ENCODE data around the gene P3H4. TPM values are rescaled to one million over a fixed set of nuclear protein-coding genes. Genes with fewer than 3 reads are reported as not detected.

P3H4 gene
- total and polyA plus RNA-seq, 7 donors: 3.0 to 12.3 (median 9.9) TPM

- H3K9me3 ChIP-seq: no peaks in the 10 kb centered on the region
- WGBS, 2 donors: 85 to 93% methylated on average over 16 of the region's 16 CpGs
- DNase-seq: no peak
- TF ChIP-seq, protein P1, sequence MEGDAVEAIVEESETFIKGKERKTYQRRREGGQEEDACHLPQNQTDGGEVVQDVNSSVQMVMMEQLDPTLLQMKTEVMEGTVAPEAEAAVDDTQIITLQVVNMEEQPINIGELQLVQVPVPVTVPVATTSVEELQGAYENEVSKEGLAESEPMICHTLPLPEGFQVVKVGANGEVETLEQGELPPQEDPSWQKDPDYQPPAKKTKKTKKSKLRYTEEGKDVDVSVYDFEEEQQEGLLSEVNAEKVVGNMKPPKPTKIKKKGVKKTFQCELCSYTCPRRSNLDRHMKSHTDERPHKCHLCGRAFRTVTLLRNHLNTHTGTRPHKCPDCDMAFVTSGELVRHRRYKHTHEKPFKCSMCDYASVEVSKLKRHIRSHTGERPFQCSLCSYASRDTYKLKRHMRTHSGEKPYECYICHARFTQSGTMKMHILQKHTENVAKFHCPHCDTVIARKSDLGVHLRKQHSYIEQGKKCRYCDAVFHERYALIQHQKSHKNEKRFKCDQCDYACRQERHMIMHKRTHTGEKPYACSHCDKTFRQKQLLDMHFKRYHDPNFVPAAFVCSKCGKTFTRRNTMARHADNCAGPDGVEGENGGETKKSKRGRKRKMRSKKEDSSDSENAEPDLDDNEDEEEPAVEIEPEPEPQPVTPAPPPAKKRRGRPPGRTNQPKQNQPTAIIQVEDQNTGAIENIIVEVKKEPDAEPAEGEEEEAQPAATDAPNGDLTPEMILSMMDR (IDR thresholded peaks at IDR 0.05): no peak
- TF ChIP-seq POLR2AphosphoS5 (IDR thresholded peaks at IDR 0.05) (no peak), POLR2A (IDR thresholded peaks at IDR 0.05) (no peak), EP300 (IDR thresholded peaks at IDR 0.05) (no peak)
- no peak overlapping the region for H3K27ac ChIP-seq
- H3K4me3 ChIP-seq: no peak overlapping the region
- intact Hi-C loops (cut with DNase I): no loop called here
- peaks cover 0 to 53% (median 6%) of the 10 kb centered on the region in 4 donors for H3K36me3 ChIP-seq
- no peaks in the 10 kb centered on the region for H3K27me3 ChIP-seq
- H3K4me1 ChIP-seq: peaks cover 0 to 20% (median 18%) of the 10 kb centered on the region in 4 donors
These were observed 42.3 kb downstream of the P3H4 start for GRCh38 chr17:41769346-41769862.

- H3K4me3 ChIP-seq: no peak overlapping the region
- intact Hi-C loops (cut with DNase I): no loop called here
- TF ChIP-seq EP300 (IDR thresholded peaks at IDR 0.05): no peak
- H3K4me1 ChIP-seq: peaks cover 0 to 14% (median 13%) of the 10 kb centered on the region in 4 donors
- H3K27me3 ChIP-seq: no peaks in the 10 kb centered on the region
- no peak for DNase-seq
- no peak overlapping the region for H3K27ac ChIP-seq
- WGBS, 2 donors: 89 to 94% methylated on average over 23 of the region's 23 CpGs
- no peaks in the 10 kb centered on the region for H3K9me3 ChIP-seq
- peaks cover 0 to 56% (median 7%) of the 10 kb centered on the region in 4 donors for H3K36me3 ChIP-seq
These were observed 43.0 kb downstream of the P3H4 start for GRCh38 chr17:41768682-41769288.

DNA sequence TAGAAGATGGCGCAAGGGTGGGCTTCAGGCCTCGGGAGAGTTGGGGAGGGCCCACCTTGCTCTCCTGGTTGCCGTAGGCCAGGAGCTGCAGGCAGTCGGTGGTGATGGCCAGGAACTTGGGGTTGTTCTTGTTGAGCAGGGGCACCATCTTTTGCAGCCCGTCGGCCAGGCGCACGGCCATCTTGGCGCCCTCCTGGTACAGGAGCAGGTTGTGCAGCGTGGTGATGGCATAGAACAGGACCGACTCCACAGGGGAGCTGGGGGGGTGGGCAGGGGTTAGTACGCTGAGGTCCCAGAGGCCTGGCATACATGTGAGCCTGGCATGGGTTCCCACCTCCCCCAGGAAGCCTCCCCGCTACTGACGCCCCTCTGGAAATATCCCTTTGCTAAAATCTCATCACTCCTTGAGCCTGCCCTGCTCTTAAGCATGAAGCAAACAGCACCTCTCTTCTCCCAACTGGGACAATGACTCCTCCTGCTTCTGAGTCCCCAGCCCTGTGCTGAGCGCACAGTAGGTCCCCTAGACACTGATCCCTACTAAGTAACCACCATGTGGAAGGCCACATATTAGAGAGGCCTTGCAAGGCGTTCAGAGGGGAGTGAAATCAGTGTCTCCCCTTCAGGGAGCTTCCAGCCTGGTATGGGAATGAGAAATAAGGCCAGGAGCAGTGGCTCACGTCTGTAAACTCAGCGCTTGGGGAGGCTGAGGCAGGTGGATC, 44.3 kb downstream of the P3H4 start:
- peaks cover 0 to 1% (median 0%) of the 10 kb centered on the region in 4 donors for H3K4me1 ChIP-seq
- no peaks in the 10 kb centered on the region for H3K27me3 ChIP-seq
- intact Hi-C loops (cut with DNase I): no loop called here
- no peaks in the 10 kb centered on the region for H3K9me3 ChIP-seq
- no peak for DNase-seq
- no peak overlapping the region for H3K4me3 ChIP-seq
- 93 to 95% methylated on average over 18 of the region's 18 CpGs for WGBS, 2 donors
- TF ChIP-seq, protein P1 (IDR thresholded peaks at IDR 0.05): no peak
- no peak for TF ChIP-seq POLR2AphosphoS5 (IDR thresholded peaks at IDR 0.05)
- no peak for TF ChIP-seq POLR2A (IDR thresholded peaks at IDR 0.05)
- no peak for TF ChIP-seq EP300 (IDR thresholded peaks at IDR 0.05)
- no peak overlapping the region for H3K27ac ChIP-seq
- peaks cover 0 to 68% (median 11%) of the 10 kb centered on the region in 4 donors for H3K36me3 ChIP-seq

GRCh38 chr17:41766135-41766534, 45.6 kb downstream of the P3H4 start:
- intact Hi-C loops (cut with DNase I): no loop called here
- Histone ChIP-seq H3K4me3 (no peak overlapping the region), H3K9me3 (no peaks in the 10 kb centered on the region), H3K27ac (no peak overlapping the region), H3K27me3 (no peaks in the 10 kb centered on the region), H3K4me1 (no peaks in the 10 kb centered on the region), H3K36me3 (peaks cover 0 to 72% (median 12%) of the 10 kb centered on the region in 4 donors)
- DNase-seq: no peak
- TF ChIP-seq, protein P1 (IDR thresholded peaks at IDR 0.05): no peak
- TF ChIP-seq POLR2A (IDR thresholded peaks at IDR 0.05): no peak
- no peak for TF ChIP-seq EP300 (IDR thresholded peaks at IDR 0.05)
- TF ChIP-seq POLR2AphosphoS5 (IDR thresholded peaks at IDR 0.05): no peak

GRCh38 chr17:41763327-41763726, 48.4 kb downstream of the P3H4 start:
- DNase-seq: no peak
- no peaks in the 10 kb centered on the region for H3K9me3 ChIP-seq
- intact Hi-C loops (cut with DNase I): no loop called here
- no peaks in the 10 kb centered on the region for H3K4me1 ChIP-seq
- H3K27ac ChIP-seq: no peak overlapping the region
- WGBS, 2 donors: 86 to 90% methylated on average over 8 of the region's 8 CpGs
- no peak overlapping the region for H3K4me3 ChIP-seq
- no peaks in the 10 kb centered on the region for H3K27me3 ChIP-seq
- TF ChIP-seq EP300 (IDR thresholded peaks at IDR 0.05) (no peak), POLR2AphosphoS5 (IDR thresholded peaks at IDR 0.05) (no peak), POLR2A (IDR thresholded peaks at IDR 0.05) (no peak)
- TF ChIP-seq, protein P1 (IDR thresholded peaks at IDR 0.05): no peak
- peaks cover 0 to 68% (median 13%) of the 10 kb centered on the region in 4 donors for H3K36me3 ChIP-seq
